Suppressor macrophage treated with lipopolysaccharide for 4 hours (primary cell): ENCODE measurements around the gene KLF5.
"Not testable (repeated sequence)": the region's sequence is repeated elsewhere in the genome, so short reads cannot be mapped to it uniquely, and the experiment has no call there.

Experiments used
- DNase-seq: peaks from one replicate; pipeline ENCODE4 v3.0.0-alpha.2; 2020

Gene KLF5

DNA sequence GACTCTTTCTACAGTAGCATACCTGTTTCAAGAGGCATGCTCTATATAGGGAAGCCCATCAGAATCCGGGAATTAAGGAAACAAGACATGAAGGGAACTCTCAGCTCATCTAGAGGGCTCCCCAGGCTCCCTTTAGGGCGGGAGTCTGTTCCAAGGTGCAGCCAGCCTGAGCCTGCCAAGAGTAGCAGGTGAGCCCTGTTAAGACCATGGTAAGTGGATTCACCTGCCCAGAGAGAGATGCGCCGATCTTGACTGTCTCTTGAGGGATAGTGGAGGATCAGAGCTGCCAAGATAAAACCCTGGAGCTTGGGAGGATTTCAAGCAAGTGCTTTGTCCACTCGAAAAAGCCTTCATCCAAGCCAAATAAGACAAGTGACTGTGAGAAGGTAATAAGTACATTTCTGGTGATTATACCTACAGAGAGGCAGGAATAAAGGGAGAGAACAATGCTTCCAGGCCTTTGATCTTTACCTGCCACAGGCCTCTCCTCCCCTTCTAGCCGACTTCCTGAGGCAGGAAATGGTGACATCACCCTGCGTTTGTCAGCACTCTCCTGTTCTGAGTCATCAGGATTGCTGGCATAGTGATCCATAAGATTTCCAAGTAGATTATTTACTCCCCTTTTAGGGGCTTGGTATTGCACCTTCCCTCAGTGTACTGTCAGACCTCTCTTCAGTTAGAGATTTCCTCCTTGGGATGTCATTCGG, 31.5 kb downstream of the KLF5 start:
- DNase-seq = no peak

DNA sequence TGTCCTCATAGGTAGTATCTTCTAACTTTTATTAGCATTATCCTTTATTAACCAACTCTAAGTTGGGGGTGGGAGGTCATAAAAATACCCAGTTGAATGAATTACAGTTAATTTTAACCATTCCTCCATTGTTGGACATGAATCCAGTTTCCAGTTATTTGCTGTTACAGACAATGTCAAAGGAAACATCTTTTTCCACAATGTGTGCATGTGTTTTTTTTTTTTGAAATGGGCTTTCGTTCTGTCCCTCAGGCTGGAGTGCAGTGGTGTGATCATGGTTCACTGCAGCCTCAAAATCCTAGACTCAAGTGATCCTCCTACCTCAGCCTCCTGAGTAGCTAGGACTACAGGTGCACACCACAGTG, 32.0 kb downstream of the KLF5 start:
- no peak for DNase-seq

GRCh38 chr13:73092829-73093228, 34.0 kb downstream of the KLF5 start:
- no peak for DNase-seq

GRCh38 chr13:73096173-73096572, 37.4 kb downstream of the KLF5 start:
- DNase-seq = no peak

GRCh38 chr13:73096638-73097037, 37.8 kb downstream of the KLF5 start:
- DNase-seq = no peak

DNA sequence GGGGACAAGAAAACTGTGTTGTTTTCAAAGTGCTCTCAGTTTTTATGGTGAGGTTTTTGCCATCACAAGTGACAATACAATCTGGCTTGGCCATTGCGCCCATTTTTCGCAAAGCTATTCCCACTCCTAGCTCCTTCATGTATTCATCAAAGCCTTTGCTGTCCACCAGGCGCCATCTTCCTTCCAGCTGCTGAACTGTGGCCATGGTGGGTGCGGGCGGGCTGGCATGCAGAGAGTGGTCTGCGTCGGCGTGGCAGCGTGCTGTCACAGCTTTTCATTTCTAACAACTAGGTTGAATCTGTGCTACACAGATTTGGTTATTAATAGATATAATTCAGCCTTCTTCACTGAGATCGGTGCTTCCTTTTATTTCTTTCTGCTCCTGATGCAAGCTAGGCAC, 42.0 kb downstream of the KLF5 start:
- DNase-seq = not testable (repeated sequence)

DNA sequence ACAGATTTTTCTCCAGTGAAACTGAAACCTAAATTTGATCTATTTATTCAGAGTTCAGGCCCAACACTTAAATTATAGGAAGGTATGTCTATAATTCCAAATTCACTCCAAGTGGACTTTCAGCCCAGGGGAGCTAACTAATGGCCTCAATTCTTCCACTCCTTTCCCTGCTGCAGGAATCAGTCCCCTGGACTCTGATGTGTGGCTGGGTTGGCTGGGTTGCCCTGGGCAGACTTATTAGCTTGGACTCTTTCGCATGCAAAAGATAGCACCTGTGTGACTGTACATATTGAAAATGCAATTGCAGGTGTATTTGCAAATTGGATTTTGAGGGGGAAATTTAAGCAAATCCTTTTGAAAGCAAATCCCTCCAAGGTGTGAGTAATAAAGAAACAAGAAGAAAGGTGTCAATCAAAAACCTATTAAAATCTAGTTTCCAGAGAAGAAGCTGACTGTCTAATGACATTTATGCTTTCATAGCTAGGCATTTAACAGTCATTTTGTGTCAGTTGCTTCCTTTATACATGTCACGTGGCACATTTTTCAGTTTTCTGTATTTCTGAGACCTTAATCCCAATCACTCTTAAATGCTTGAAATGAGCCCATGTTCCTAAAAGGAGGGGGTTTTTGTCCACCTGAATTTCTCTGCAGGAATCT, 42.7 kb downstream of the KLF5 start:
- no peak for DNase-seq

DNA sequence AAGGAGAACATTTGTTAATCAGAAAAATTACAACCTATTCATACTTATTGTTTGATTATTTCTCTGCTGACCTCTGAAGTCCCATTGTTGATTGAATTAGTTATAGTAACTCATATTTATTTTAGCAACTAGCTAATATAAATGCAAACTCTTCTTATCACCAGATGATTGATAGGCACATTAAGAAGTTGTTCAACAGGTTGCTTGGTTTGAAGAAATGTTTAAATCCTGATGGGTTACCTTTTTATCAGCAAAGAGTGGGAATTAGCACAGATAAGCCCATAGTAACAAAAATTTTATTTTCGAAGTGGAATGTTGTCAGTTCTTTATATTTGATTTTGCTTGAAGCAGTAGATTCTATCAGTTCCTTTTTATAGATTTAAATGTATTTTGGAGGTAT, 44.4 kb downstream of the KLF5 start:
- DNase-seq = no peak

DNA sequence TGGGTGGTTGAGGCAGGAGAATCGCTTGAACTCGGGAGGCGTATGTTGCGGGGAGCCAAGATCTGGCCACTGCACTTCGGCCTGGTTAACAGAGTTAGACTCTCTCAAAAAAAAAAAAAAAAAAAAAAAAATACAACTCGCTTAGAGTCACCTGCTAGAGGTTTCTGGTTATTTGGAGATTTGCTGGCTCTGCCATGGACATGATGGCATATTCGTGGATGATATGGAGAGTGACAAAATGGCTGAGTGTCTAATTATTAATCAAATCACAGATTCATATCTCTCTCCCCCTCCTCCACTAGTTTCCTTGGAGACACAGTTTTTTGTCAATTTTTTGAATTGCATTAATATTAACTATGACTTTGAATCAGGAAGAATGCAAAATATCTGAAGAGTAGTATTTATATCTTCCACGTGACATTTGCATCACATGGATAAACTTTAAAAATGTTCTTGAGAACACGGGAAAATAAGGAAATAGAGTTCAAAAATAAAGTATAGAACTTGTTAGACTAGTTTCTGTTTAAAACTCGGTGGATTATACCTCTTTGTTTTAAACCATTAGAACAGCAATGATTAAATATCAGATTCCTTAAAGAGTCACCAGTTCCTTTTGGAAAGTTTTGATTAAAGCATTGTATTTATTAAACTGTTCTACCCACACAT, 47.8 kb downstream of the KLF5 start:
- DNase-seq = no peak

- DNase-seq = no peak
Observed at GRCh38 chr13:73107481-73107880, 48.7 kb downstream of the KLF5 start.

DNA sequence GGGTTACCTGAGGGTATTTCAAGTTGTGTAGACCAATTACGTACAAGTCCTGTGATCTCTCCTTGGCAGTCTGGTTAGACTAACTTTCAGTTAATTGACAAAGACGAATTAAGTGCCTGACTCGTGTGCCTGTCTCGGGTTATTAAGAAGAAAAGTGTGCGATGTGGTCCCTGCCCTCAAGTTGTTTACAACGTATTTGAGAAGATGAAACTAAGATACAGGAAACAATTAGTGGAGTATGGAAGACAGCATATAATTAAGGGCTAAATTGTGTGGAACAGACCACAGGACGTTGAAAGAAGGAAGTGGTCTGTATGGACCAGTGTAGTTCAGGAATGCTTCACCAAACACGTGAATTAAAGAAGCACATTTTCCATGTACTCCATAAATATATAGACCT, 49.2 kb downstream of the KLF5 start:
- no peak for DNase-seq

GRCh38 chr13:73109288-73109899, 50.6 kb downstream of the KLF5 start:
- DNase-seq = no peak

DNA sequence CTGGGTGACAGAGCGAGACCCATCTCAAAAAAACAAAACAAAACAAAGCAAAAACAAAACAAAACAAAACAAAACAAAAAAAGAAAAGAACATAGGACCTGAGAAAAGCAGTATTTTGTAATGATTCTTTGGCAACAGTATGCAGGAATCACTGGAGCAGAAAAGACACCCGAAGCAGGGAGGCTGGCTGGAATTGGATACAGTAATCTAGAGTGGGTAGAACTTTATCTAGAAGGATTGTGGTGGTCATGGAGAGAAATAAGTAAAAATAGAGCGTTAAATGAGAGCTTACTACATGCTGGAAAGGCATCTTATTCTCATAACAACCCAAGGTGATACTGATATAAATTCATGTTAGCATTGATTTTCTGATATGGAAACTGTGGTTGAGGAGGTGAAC, 51.2 kb downstream of the KLF5 start:
- no peak for DNase-seq

GRCh38 chr13:73110814-73111213, 52.0 kb downstream of the KLF5 start:
- no peak for DNase-seq

DNA sequence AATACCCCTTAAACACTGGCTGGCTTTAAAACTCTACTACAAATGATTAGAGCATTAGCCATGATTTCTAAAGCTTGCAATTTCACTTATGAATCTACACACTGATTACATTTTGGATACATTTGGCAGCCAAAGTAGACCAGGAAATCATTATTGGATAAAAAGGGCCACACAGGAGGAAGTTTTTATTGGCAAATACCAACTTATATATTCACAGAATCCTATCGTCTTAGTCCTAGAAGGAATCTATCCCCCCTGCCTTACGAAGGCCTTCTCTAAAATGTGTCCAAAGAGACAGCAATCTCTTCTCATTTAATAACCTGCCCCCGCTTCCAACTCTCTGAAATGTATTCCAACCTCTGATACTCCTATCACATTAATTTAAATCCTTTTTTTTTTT, 52.5 kb downstream of the KLF5 start:
- no peak for DNase-seq

GRCh38 chr13:73119612-73120011, 60.8 kb downstream of the KLF5 start:
- no peak for DNase-seq
